Islet of Langerhans (tissue), 1 donor: ENCODE results near the gene PLIN4.
"Not testable (repeated sequence)": the region's sequence is repeated elsewhere in the genome, so short reads cannot be mapped to it uniquely, and the experiment has no call there.

Experiments used
- FAIRE-seq: peaks from one replicate; lab custom pipeline; 2011; peaks lifted over from hg19 to GRCh38; lab: Jason Lieb, UNC

Gene PLIN4, protein sequence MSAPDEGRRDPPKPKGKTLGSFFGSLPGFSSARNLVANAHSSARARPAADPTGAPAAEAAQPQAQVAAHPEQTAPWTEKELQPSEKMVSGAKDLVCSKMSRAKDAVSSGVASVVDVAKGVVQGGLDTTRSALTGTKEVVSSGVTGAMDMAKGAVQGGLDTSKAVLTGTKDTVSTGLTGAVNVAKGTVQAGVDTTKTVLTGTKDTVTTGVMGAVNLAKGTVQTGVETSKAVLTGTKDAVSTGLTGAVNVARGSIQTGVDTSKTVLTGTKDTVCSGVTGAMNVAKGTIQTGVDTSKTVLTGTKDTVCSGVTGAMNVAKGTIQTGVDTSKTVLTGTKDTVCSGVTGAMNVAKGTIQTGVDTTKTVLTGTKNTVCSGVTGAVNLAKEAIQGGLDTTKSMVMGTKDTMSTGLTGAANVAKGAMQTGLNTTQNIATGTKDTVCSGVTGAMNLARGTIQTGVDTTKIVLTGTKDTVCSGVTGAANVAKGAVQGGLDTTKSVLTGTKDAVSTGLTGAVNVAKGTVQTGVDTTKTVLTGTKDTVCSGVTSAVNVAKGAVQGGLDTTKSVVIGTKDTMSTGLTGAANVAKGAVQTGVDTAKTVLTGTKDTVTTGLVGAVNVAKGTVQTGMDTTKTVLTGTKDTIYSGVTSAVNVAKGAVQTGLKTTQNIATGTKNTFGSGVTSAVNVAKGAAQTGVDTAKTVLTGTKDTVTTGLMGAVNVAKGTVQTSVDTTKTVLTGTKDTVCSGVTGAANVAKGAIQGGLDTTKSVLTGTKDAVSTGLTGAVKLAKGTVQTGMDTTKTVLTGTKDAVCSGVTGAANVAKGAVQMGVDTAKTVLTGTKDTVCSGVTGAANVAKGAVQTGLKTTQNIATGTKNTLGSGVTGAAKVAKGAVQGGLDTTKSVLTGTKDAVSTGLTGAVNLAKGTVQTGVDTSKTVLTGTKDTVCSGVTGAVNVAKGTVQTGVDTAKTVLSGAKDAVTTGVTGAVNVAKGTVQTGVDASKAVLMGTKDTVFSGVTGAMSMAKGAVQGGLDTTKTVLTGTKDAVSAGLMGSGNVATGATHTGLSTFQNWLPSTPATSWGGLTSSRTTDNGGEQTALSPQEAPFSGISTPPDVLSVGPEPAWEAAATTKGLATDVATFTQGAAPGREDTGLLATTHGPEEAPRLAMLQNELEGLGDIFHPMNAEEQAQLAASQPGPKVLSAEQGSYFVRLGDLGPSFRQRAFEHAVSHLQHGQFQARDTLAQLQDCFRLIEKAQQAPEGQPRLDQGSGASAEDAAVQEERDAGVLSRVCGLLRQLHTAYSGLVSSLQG (N-terminal part only)

DNA sequence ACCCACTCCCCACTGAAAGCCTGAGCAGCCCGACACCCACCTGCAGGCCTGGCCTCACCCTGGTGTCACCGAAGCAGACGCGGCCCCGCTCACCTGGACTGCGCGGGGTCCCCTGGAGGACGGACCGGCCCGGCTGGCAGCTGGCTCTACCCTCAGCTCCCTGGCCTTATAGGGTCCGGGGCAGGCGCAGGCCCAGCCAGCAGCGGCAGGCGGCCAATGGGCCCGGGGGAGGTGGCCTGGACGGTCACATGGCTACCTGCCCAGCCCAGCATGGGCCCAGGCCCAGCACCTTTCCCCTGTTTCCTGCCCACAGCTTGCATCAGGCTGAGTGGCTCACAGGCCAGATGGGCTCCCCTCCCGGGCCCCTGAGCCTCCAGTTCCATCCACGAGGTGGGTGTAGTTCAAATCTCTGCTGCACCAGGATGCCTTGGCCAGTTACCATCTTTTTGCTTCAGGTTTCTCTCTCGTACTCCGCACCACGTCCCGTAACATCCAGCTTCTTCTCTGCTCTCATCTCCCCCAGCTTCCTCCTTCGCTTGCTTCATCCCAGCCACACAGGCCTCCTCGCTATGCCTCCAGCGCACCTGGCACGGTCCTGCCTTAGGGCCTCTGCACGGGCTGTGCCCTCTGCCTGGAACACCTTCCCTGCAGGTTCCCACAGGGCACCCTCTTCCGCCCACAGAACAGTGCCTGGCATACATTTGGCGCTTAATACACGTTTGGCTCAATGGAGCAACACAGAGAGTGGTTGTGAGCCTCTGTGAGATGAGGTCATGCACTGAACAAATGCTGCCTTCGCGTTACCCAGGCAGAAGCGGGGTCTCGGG lies at the start of gene PLIN4:
PLIN4 (minus strand) TSS at position 142 of the 827 bp plus-strand sequence. CDS start 214 bp downstream, outside the sequence.
- no peak for FAIRE-seq

DNA sequence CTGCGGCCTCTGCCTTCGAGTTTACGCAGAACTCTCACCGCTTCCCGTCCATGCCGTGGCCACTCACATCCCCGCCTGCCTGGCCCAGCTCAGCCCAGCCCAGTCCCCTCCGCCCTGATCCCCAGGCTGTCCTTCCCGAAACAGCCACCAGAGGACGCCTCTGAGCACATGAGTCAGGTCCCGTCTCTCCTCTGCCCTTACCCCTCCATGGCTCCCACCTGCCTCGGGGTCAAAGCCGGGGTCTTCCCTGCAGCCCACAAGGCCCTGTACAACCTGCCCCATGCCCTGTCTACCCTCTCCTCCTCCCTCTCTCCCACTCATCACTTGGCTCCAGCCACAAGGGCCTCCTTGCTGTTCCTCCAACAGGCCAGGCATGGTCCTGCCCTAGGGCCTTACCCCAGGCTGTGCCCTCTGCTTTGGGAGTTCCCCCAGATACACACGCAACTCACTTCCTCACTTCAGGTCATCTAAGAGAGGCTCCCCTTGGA lies 49.3 kb upstream of the PLIN4 start:
- no peak for FAIRE-seq

DNA sequence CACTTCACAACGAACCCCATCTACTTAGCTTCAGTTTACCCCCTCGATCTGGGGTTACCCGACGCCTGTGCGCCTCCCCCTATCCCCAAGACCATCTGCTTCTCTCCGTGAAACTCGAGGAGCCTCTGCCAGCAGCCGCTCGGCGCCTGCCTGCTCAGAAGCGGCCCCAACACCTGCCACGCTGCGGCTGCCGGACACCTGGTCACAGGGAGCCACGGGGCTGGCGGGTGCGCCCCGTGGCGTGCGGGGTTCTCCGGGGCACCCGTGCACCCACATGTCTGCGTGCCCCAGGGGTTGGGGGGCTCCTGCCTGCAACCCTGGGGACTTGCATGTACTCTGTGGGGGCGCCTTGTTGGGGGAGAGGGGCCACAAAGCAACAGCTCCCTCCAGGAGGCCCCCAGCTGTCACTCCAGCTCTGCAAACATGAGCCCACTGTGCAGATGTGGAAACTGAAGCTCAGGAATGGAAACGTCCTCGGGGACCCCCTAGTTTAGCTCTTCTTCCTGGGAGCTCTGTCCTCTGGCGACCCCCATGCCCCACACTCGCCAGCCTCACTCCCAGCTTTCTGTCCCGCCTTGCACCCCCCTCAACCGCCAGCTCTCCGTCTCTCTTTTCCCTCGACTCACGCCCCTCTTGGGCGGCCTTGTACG lies 48.2 kb upstream of the PLIN4 start:
- no peak for FAIRE-seq

DNA sequence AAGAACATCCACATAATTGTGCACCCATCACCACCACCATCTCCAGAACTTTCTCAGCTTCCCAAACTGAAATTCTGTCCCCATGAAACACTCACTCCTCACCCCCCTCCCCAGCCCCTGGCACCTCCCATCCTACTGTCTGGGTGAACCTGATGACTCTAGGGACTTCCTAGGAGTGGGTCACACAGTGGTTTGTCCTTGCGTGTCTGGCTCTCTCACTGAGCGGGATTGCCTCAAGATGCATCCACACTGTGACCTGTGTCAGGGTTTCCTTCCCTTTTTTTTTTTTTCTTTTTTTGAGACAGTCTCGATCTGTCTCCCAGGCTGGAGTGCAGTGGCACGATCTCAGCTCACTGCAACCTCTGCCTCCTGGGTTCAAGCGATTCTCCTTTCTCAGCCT lies 45.3 kb upstream of the PLIN4 start:
- FAIRE-seq, result not testable (repeated sequence)

GRCh38 chr19:4562085-4562484 lies 43.8 kb upstream of the PLIN4 start:
- not testable (repeated sequence) for FAIRE-seq

- no peak for FAIRE-seq
These were observed 41.3 kb upstream of the PLIN4 start, which contains the start of gene SEMA6B for GRCh38 chr19:4559569-4559968. Gene SEMA6B, minus strand, starts transcription at chr19:4559684. Its CDS starts 1,227 bp downstream, at chr19:4558457.

- FAIRE-seq, result no peak
These were observed 40.0 kb upstream of the PLIN4 start for GRCh38 chr19:4557971-4558941.

DNA sequence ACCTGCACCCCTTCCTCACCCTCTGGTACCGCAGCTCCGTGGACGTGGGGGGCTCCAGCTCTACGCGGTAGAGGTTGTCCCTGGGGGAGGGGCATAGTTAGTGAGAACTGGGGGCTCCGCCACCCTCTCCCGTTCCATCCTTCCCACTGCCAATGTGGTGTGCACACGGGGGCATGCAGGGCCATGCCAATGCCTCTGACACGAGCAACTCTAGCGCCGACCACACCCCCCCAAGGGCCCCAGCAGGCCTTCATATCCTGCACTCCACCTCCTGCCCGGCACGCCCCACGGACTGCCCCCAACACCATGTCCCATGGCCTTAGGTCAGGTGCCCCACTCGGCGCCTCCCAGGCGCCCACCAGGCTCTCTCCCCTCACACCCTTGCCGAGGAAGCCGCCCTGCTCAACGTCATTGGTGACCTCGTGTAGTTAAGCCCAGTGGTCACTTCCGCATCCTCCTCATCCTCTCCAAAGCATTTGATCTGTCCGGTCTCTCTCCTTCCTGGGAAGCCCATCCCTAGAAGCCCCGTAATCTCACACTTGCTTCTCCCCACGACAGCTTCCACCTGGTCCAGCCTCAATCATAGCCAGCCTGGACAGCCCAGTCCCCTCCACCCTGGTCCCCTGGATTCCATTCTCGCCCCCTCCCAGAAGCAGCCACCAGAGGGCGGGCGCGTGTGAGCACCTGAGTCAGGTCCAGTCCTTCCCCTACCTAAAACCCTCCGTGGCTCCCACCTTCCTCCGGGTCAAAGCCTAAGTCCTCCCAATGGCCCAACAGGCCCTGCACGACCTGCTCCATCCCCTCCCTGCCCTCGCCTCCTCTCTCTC lies 39.1 kb upstream of the PLIN4 start:
- no peak for FAIRE-seq

DNA sequence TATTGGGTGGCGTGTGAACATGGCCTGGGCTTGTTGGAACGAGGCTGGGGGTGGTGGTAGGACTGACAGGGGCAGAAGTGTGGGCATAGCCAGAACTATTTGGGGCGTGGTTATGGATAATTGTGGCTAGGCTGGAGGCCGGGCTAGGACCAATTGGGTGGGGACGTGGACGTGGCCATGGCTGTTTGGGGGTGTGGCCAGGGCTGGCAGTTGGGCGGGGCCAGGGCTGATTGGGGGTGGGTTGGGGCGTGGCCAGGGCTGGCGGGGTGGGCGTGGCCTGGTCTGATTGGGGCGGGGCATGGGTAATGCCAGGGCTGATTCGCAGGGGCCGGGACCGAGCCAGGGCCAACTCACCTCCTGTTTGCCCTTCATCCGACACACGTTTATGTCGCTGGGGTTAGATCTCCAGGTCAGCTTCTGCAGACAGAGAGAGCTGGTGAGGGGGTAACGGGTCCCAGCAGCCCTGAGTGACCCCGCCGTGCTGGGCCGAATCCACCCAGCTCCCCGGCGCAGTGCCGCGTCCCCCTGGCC lies 38.4 kb upstream of the PLIN4 start:
- FAIRE-seq, result no peak

- FAIRE-seq, result no peak
These were observed 37.6 kb upstream of the PLIN4 start for GRCh38 chr19:4555657-4556561.

DNA sequence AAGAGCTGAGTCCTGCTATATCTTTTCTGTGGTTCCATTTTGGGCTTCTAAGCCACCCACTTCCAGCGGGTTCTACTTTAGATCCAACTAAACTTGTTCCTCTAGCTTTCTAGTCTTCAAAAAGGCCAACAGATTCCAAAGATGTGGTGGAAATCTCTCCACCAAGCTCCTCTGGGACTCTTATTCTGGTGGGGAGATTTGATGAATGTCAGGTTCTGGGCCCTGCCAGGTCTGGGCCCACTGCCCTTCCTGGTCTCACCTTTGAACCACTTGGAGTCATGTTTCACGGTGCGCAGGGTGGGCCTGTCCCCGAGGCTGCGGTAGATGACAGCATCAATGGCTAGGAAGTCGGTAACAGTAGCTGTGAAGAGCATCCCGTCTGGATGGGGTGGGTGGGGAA lies 36.4 kb upstream of the PLIN4 start:
- FAIRE-seq, result no peak

DNA sequence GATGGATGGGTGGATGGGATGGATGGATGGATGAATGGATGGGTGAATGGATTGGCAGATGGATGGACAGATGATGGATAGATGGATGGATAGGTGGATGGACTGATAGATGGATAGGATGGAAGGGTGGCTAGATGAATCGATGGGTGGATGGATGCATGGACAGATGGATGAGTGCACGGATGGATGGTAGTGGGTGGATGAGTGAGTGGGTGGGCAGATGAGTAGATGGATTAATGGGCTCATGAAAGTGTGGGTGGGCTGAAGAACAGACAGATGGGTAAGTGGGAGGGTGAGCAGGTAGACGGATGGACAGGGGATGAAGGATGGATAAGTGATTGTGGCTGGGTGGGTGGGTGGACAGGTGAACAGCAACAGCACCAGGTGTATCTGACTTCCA lies 35.5 kb upstream of the PLIN4 start:
- FAIRE-seq, result no peak

- FAIRE-seq, result no peak
These were observed 34.9 kb upstream of the PLIN4 start for GRCh38 chr19:4553092-4553695.

GRCh38 chr19:4552525-4552819 lies 34.2 kb upstream of the PLIN4 start:
- no peak for FAIRE-seq

DNA sequence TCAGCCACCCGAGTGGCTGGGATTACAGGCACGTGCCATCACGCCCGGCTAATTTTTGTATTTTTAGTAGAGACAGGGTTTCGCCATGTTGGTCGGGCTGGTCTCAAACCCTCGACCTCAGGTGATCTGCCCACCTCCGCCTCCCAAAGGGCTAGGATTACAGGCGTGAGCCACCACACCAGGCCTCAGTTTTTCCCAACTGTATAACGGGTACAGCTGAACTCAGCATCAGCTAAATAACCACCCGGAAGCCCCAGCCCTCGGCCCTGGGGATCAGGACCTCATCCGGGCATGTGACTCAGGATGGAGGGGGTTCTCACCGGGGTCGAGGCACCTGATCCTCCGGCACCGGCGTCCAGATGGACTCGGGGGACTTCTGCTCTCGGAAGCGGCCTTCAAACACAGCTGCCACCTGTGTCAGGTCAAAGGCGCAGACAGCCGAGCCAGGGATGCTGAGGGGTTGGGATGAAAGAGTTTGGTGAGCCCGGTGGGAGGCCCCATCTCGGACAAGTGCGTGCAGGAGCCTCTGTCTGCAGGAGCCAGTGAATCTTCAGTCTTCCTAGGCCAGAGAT lies 32.3 kb upstream of the PLIN4 start:
- no peak for FAIRE-seq

GRCh38 chr19:4550018-4550417 lies 31.7 kb upstream of the PLIN4 start:
- no peak for FAIRE-seq

- no peak for FAIRE-seq
These were observed 29.9 kb upstream of the PLIN4 start for GRCh38 chr19:4548238-4548584.
